ENCODE data around the gene SMIM22. TPM values are rescaled to one million over a fixed set of nuclear protein-coding genes. Genes with fewer than 3 reads are reported as not detected.
A peak's percentile ranks its signal among the peaks of the same experiment; 100 is the strongest.

Gene SMIM22
- total and polyA plus RNA-seq, 2 of the 8 experiments (the other 6 are each of a cell fraction or from before 2014, with no cell fraction given): not detected

DNA sequence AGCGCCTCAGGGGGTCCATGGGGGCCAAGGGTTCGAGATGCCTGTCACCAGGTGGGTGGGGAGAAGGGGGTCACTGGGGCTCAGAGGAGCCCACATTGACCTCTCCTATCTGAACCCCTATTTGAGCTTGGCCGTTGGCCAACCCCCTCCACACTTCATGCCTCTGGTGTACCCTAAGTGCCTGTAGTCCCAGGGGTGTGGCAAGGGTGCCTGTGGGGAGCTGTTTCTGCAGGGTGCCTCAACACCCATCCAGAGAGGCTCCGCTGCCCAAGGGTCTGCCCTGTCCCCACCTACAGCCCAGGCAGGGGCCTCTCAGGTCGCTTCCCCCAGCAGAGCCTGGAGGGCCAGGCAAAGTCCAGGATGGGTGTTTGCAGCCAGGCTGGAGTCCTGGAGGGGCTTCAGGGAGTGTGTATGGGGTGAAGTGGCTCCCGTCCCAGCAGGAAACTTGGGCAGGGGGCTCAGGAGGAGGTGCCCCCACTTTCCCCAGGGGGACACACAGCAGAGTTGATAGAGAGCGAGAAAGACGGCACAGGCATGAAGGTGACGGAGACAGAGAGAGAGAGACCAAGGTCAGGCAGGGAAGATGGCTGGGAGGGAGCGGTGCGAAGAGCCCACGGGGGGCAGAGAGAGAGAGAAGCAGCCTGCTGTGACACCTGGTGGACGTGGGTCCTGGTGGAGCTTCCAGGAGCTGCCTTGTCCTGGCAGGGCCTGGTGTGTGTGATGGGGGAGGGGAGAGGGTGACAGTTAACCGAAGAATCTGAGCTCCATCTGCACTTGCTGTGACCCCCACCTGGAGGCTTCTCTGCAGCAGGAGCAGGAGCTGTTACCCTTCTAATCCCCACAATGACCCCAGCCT, 7.3 kb upstream of the SMIM22 start, which contains the start of gene SEPTIN12:
Gene SEPTIN12, minus strand, starts transcription at position 719 of the 856 bp plus-strand sequence. Its CDS starts 700 bp downstream, at position 19.
- Histone ChIP-seq H2BK120ac (replicated peaks; ENCODE audit: low read depth, low read length) (no peak within 1 kb of the TSS), H3K27me3 (replicated peaks in 1 of 4; ENCODE audit: control insufficient read depth in 3 of 4, extremely low read depth in 1 of 4, insufficient read depth in 3 of 4, low read length in 3 of 4) (no peaks in the 10 kb centered on the region; a peak in 1 of 7 replicates), H2AK5ac (ENCODE audit: low read depth, low read length) (0 out of 2 replicates have a peak within 1 kb of the TSS, but pooled peaks have one; percentile 24), H2BK12ac (ENCODE audit: low read depth, low read length) (peak within 1 kb of the TSS; percentile 95; the same call in 1 of the 2 replicates), H3K14ac (ENCODE audit: insufficient read length) (no peak within 1 kb of the TSS), H3K79me2 (ENCODE audit: control insufficient read depth in 1 of 2, insufficient read depth in 2 of 2, low read length in 2 of 2) (no peaks in the 10 kb centered on the region), H3K23ac (ENCODE audit: insufficient read length) (no peak within 1 kb of the TSS), H3K4me1 (replicated peaks in 1 of 4; ENCODE audit: control insufficient read depth in 3 of 4, insufficient read depth in 4 of 4, low read length in 3 of 4) (peaks cover 0 to 13% (median 4%) of the 10 kb centered on the region in 4 experiments; a peak in 5 of 7 replicates), H3K9ac (replicated peaks in 1 of 4; ENCODE audit: extremely low read depth in 1 of 4, low read depth in 3 of 4, low read length in 3 of 4) (no peak within 1 kb of the TSS; a peak in 1 of 7 replicates), H3K9me3 (ENCODE audit: insufficient read depth in 2 of 2, low read depth in 1 of 2, low read length in 1 of 2) (no peaks in the 10 kb centered on the region), H2BK20ac (ENCODE audit: low read length) (peak within 1 kb of the TSS; percentile 80; the same call in 1 of the 2 replicates), H2BK5ac (ENCODE audit: low read depth, low read length) (peak within 1 kb of the TSS; percentile 35; the same call in 1 of the 2 replicates), H4K8ac (ENCODE audit: extremely low read depth, insufficient read depth, low read length) (peak within 1 kb of the TSS; percentile 53; the same call in 1 of the 2 replicates), H2BK15ac (ENCODE audit: low read length) (no peak within 1 kb of the TSS), H3K4me2 (ENCODE audit: insufficient read depth in 1 of 2, low read depth in 2 of 2, low read length in 2 of 2) (no peak within 1 kb of the TSS), H3K18ac (ENCODE audit: extremely low read depth, low read length) (peak within 1 kb of the TSS; percentile 57; the same call in 1 of the 2 replicates), H4K20me1 (replicated peaks in 1 of 2; ENCODE audit: control insufficient read depth in 1 of 2, insufficient read depth in 2 of 2, low read length in 2 of 2) (no peaks in the 10 kb centered on the region), H3K4ac (replicated peaks; ENCODE audit: insufficient read length, low read depth, low read length) (no peak within 1 kb of the TSS), H3K36me3 (ENCODE audit: control insufficient read depth in 2 of 4, insufficient read depth in 4 of 4, low read length in 3 of 4) (no peaks in the 10 kb centered on the region), H3K4me3 (ENCODE audit: extremely low read depth in 1 of 4, insufficient read depth in 2 of 4, low read depth in 3 of 4, low read length in 4 of 4) (no peak within 1 kb of the TSS), H2AFZ (ENCODE audit: low read length) (peak within 1 kb of the TSS; percentile 92), H3K79me1 (ENCODE audit: low read depth, low read length) (no peaks in the 10 kb centered on the region), H3K23me2 (ENCODE audit: low read depth, low read length) (no peaks in the 10 kb centered on the region), H4K91ac (replicated peaks; ENCODE audit: insufficient read length, low read length) (peak within 1 kb of the TSS; percentile 58), H3K56ac (replicated peaks; ENCODE audit: insufficient read length, low read depth, low read length) (no peak within 1 kb of the TSS), H4K5ac (ENCODE audit: insufficient read length, low read depth, low read length) (peak within 1 kb of the TSS; percentile 18), H3K27ac (ENCODE audit: low read depth, low read length) (no peak within 1 kb of the TSS)
- no peak for DNase-seq (ENCODE audit: low read depth in 1 of 2, low spot score in 2 of 2)
- TF ChIP-seq SIX5 (IDR thresholded peaks at IDR 0.05; ENCODE audit: low read depth, low read length) (no peak), TAF1 (IDR thresholded peaks at IDR 0.05; ENCODE audit: low read depth, low read length) (0 out of 2 replicates have a peak, but pooled peaks have one; percentile 15), GABPA (IDR thresholded peaks at IDR 0.05; ENCODE audit: borderline replicate concordance, insufficient read depth, low read length) (0 out of 2 replicates have a peak, but pooled peaks have one; percentile 19), RAD21 (IDR thresholded peaks at IDR 0.05 in 1 of 2, conservative IDR thresholded peaks at IDR 0.05 in 1 of 2; ENCODE audit: low read depth in 2 of 2, low read length in 2 of 2) (peak in 1 of 2 experiments; percentile 11; a peak in 2 of 4 replicates), KDM5A (IDR thresholded peaks at IDR 0.05; ENCODE audit: low read length) (no peak)
- POLR2A ChIA-PET (ENCODE audit: partially characterized antibody): interaction anchor here (0.6 to 1.7 kb wide), 6 partner anchors 11 to 93 kb away, joined by 3 to 5 read pairs (median 4); partner anchors contain the start of gene ROGDI
- CTCF ChIA-PET (ENCODE audit: partially characterized antibody): interaction anchor here (0.5 to 1.2 kb wide), 6 partner anchors 8 to 105 kb away, joined by 3 to 4 read pairs (median 3); no protein-coding TSS in a partner anchor
- WGBS, 2 experiments (ENCODE audit: extremely low coverage in 1 of 2, insufficient coverage in 1 of 2, insufficient read length in 1 of 2, insufficient replicate concordance in 2 of 2, low coverage in 1 of 2, low lambda C conversion rate in 2 of 2, missing lambda C conversion rate in 1 of 2): 72% methylated on average over 12 of the region's 14 CpGs; no CpG with 5 or more reads in 1 of the 2 experiments
- no peak for FAIRE-seq

Measured in H1 (cell line).